HG03108 (cell line): ENCODE data around the gene STK10.
A peak's percentile ranks its signal among the peaks of the same experiment; 100 is the strongest.

Experiments used
- ATAC-seq: cut with Tn5 transposase; IDR thresholded peaks from one replicate; pipeline ENCODE4 v1.9.1; 2021; ENCODE audit warnings: moderate library complexity; ENCODE audit not compliant: unreplicated experiment

The STK10 gene

GRCh38 chr5:172063463-172064235 lies 124.4 kb downstream of the STK10 start:
- no peak for ATAC-seq

- ATAC-seq, result no peak
Observed at GRCh38 chr5:172059661-172060100, 128.3 kb downstream of the STK10 start.

- no peak for ATAC-seq
Observed at GRCh38 chr5:172058088-172058487, 129.9 kb downstream of the STK10 start.

- ATAC-seq, result no peak
Observed at GRCh38 chr5:172055996-172056395, 132.0 kb downstream of the STK10 start.

GRCh38 chr5:172055421-172055820 lies 132.6 kb downstream of the STK10 start:
- no peak for ATAC-seq

- no peak for ATAC-seq
Observed at GRCh38 chr5:172054611-172055153, 133.3 kb downstream of the STK10 start.

- ATAC-seq, result no peak
Observed at GRCh38 chr5:172052450-172053236, 135.4 kb downstream of the STK10 start.

GRCh38 chr5:172051643-172052339 lies 136.2 kb downstream of the STK10 start:
- no peak for ATAC-seq

GRCh38 chr5:172050080-172050479 lies 137.9 kb downstream of the STK10 start:
- no peak for ATAC-seq

GRCh38 chr5:172049226-172049796 lies 138.7 kb downstream of the STK10 start:
- ATAC-seq, result no peak

GRCh38 chr5:172048539-172049101 lies 139.4 kb downstream of the STK10 start:
- ATAC-seq, result no peak

- no peak for ATAC-seq
Observed at GRCh38 chr5:172048170-172048422, 139.9 kb downstream of the STK10 start.

- ATAC-seq, result no peak
Observed at GRCh38 chr5:172046593-172046992, 141.4 kb downstream of the STK10 start.

GRCh38 chr5:172045315-172045632 lies 142.8 kb downstream of the STK10 start:
- ATAC-seq, result no peak

- no peak for ATAC-seq
Observed at GRCh38 chr5:172044631-172045314, 143.3 kb downstream of the STK10 start.

GRCh38 chr5:172043865-172044264 lies 144.2 kb downstream of the STK10 start:
- no peak for ATAC-seq

GRCh38 chr5:172042183-172042582 lies 145.8 kb downstream of the STK10 start:
- ATAC-seq, result no peak

GRCh38 chr5:172038167-172038566 lies 149.9 kb downstream of the STK10 start:
- no peak for ATAC-seq

GRCh38 chr5:172035049-172035448 lies 153.0 kb downstream of the STK10 start:
- ATAC-seq, result peak; percentile 76

- no peak for ATAC-seq
Observed at GRCh38 chr5:172031894-172032461, 156.0 kb downstream of the STK10 start.
